GM23338 (cell line): ENCODE data around the gene GET4. TPM values are rescaled to one million over a fixed set of nuclear protein-coding genes. Genes with fewer than 3 reads are reported as not detected.

Source experiments
- ATAC-seq: fragments of 200-7000 bp; cut with Tn5 transposase; 3 replicates; pipeline ENCODE4 v1.9.1; 2020
- DNase-seq: peaks from one replicate; pipeline ENCODE4 v3.0.0-alpha.2; 2015; ENCODE audit warnings: low spot score
- H2AFZ ChIP-seq: fragments of 200-600 bp; sonication (generic); 2 replicates; pipeline ENCODE4 v1.8.0; 2016; ENCODE audit warnings: antibody characterized with exemption, mild to moderate bottlenecking, moderate library complexity
- H3F3A ChIP-seq: fragments of 200-600 bp; sonication (generic); replicated peaks from 2 replicates; pipeline ENCODE4 v1.8.0; 2017; ENCODE audit warnings: antibody characterized with exemption, mixed run types, low read depth
- H3K27ac ChIP-seq: fragments of 200-600 bp; sonication (generic); 2 replicates; pipeline ENCODE4 v1.6.1; 2016; ENCODE audit warnings: low read depth
- H3K27me3 ChIP-seq: fragments of 200-600 bp; sonication (generic); 2 replicates; pipeline ENCODE4 v1.8.0; 2016; ENCODE audit warnings: mild to moderate bottlenecking, mixed run types, moderate library complexity; ENCODE audit not compliant: insufficient read depth
- H3K36me3 ChIP-seq: fragments of 200-600 bp; sonication (generic); 2 replicates; pipeline ENCODE4 v1.8.0; 2016; ENCODE audit warnings: mild to moderate bottlenecking; ENCODE audit not compliant: insufficient read depth
- H3K4me1 ChIP-seq: fragments of 200-600 bp; sonication (generic); 2 replicates; pipeline ENCODE4 v1.8.0; 2016; ENCODE audit warnings: mild to moderate bottlenecking, moderate library complexity; ENCODE audit not compliant: insufficient read depth
- H3K4me2 ChIP-seq: fragments of 200-600 bp; sonication (generic); 2 replicates; pipeline ENCODE4 v1.7.1; 2017; ENCODE audit warnings: mixed run types
- H3K4me3 ChIP-seq: fragments of 200-600 bp; sonication (generic); 2 replicates; pipeline ENCODE4 v1.6.1; 2016; ENCODE audit warnings: mixed run types
- H3K79me2 ChIP-seq: fragments of 200-600 bp; sonication (generic); replicated peaks from 2 replicates; pipeline ENCODE4 v1.8.0; 2017; ENCODE audit warnings: mild to moderate bottlenecking; ENCODE audit not compliant: insufficient read depth
- H3K9me2 ChIP-seq: fragments of 200-600 bp; sonication (generic); 2 replicates; pipeline ENCODE4 v1.8.0; 2017; ENCODE audit not compliant: insufficient read depth
- H4K20me1 ChIP-seq: fragments of 200-600 bp; sonication (generic); replicated peaks from 2 replicates; pipeline ENCODE4 v1.8.0; 2017; ENCODE audit warnings: mild to moderate bottlenecking; ENCODE audit not compliant: insufficient read depth
- H3K27ac Mint-ChIP-seq: 2 replicates; pipeline ENCODE4 v1.8.0; 2020; ENCODE audit warnings: inconsistent platforms, mild to moderate bottlenecking, moderate library complexity, mixed read lengths
- H3K27me3 Mint-ChIP-seq: 3 replicates; pipeline ENCODE4 v1.8.0; 2022; ENCODE audit warnings: low read depth, mild to moderate bottlenecking, moderate library complexity, mixed read lengths, inconsistent platforms; ENCODE audit not compliant: insufficient read depth, poor library complexity
- H3K36me3 Mint-ChIP-seq: 3 replicates; pipeline ENCODE4 v1.8.0; 2021; ENCODE audit warnings: low read depth, mild to moderate bottlenecking, inconsistent platforms, moderate library complexity, mixed read lengths
- H3K4me1 Mint-ChIP-seq: 3 replicates; pipeline ENCODE4 v1.8.0; 2020; ENCODE audit warnings: mild to moderate bottlenecking, inconsistent platforms, mixed read lengths
- H3K4me3 Mint-ChIP-seq: 3 replicates; pipeline ENCODE4 v1.8.0; 2021; ENCODE audit warnings: moderate library complexity, mild to moderate bottlenecking, inconsistent platforms, mixed read lengths
- H3K9me3 Mint-ChIP-seq: 3 replicates; pipeline ENCODE4 v1.8.0; 2020; ENCODE audit warnings: moderate library complexity, mild to moderate bottlenecking, inconsistent platforms, mixed read lengths
- CREB1 ChIP-seq: fragments of 250-450 bp; sonication (Bioruptor Pico); IDR thresholded peaks from 2 replicates; pipeline ENCODE4 v1.5.0; 2020; ENCODE audit warnings: low read depth, mild to moderate bottlenecking, moderate library complexity
- EZH2 ChIP-seq: fragments of 200-600 bp; sonication (generic); IDR thresholded peaks from one replicate; pipeline ENCODE4 v1.8.0; 2017; ENCODE audit warnings: antibody characterized with exemption, mild to moderate bottlenecking, low read depth; ENCODE audit not compliant: unreplicated experiment
- EZH2phosphoT487 ChIP-seq: fragments of 200-600 bp; sonication (generic); IDR thresholded peaks from one replicate; pipeline ENCODE4 v1.8.1; 2018; ENCODE audit warnings: antibody characterized with exemption; ENCODE audit not compliant: unreplicated experiment
- JUNB ChIP-seq: IDR thresholded peaks from one replicate; pipeline ENCODE4 v1.6.1; 2016; ENCODE audit warnings: antibody characterized with exemption; ENCODE audit not compliant: unreplicated experiment
- NANOG ChIP-seq: IDR thresholded peaks from 2 replicates; pipeline ENCODE4 v1.6.1; 2016; ENCODE audit warnings: antibody characterized with exemption, borderline replicate concordance
- POLR2AphosphoS5 ChIP-seq: IDR thresholded peaks from 2 replicates; pipeline ENCODE4 v1.6.1; 2016; ENCODE audit warnings: antibody characterized with exemption, low read depth
- STAT1 ChIP-seq: IDR thresholded peaks from one replicate; pipeline ENCODE4 v1.6.1; 2016; ENCODE audit warnings: antibody characterized with exemption; ENCODE audit not compliant: unreplicated experiment
- ZNF114 ChIP-seq: fragments of 250-450 bp; sonication (Bioruptor Pico); IDR thresholded peaks from 2 replicates; pipeline ENCODE4 v1.5.0; 2020; ENCODE audit warnings: mild to moderate bottlenecking, moderate library complexity
- ZNF331 ChIP-seq: fragments of 250-450 bp; sonication (Bioruptor Pico); IDR thresholded peaks from 2 replicates; pipeline ENCODE4 v1.5.0; 2020; ENCODE audit warnings: low read depth, mild to moderate bottlenecking, moderate library complexity
- polyA plus RNA-seq: library from polyadenylated mRNA; unstranded; fragments of >200 nt; fragmentation: Nextera tagmentation; extraction: Ambion mirVana; gene quantifications from 2 replicates; pipeline ENCODE4 v1.2.1, GENCODE V29; 2016
- total RNA-seq: library from RNA; depleted of rRNA; stranded (reverse); fragments of >200 nt; shearing (Covaris generic); gene quantifications from 2 replicates; pipeline ENCODE4 v1.2.3, GENCODE V29; 2014
- TF ChIP-seq, protein P1 (sequence below): IDR thresholded peaks from 2 replicates; pipeline ENCODE4 v1.6.1; 2016; ENCODE audit warnings: antibody characterized with exemption
- TF ChIP-seq, protein P2 (sequence below): IDR thresholded peaks from one replicate; pipeline ENCODE4 v1.6.1; 2018; ENCODE audit warnings: antibody characterized with exemption; ENCODE audit not compliant: unreplicated experiment
- TF ChIP-seq, protein P3 (sequence below), 2 experiments: fragments of 200-600 bp in 1 of 2; sonication (generic) in 1 of 2; conservative IDR thresholded peaks; 2 replicates each; pipeline versions ENCODE4 v1.5.1 to v1.6.1; 2016 to 2017; ENCODE audit warnings: antibody characterized with exemption in 2 of 2, low read depth in 2 of 2, mild to moderate bottlenecking in 2 of 2, moderate library complexity in 1 of 2

Gene GET4
- total and polyA plus RNA-seq, 2 experiments from 2014 or later: 48.0 to 79.1 TPM

DNA sequence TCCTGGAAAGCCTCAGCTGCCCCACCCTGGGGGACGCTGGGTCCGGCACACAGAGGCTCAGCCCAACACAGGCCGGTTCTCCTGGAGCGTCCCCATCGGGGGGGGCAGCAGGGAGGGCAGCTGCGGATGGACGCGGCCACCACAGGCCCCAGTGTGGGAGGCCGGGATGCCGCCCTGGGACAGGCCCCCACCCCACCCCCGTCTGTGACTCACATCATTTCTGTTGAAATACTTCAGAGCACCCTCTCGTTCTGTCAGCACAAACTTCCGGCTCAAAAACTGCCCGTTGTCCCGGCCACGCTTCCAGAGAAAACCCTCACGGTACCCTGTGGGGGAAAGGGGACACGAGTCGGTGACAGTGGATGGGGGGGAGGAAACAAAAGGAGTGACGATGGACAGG, 28.5 kb downstream of the GET4 start:
- Histone ChIP-seq H3K9me2 (no peaks in the 10 kb centered on the region), H3K4me1 (no peaks in the 10 kb centered on the region), H4K20me1 (no peaks in the 10 kb centered on the region), H3F3A (no peaks in the 10 kb centered on the region), H3K4me3 (no peak overlapping the region), H3K79me2 (no peaks in the 10 kb centered on the region), H3K27ac (no peak overlapping the region), H2AFZ (no peak overlapping the region), H3K36me3 (no peaks in the 10 kb centered on the region), H3K27me3 (peaks cover 8% of the 10 kb centered on the region), H3K4me2 (no peak overlapping the region)
- Mint-ChIP-seq H3K27me3 (peaks cover 12% of the 10 kb centered on the region), H3K4me3 (no peak overlapping the region), H3K36me3 (no peaks in the 10 kb centered on the region), H3K4me1 (no peaks in the 10 kb centered on the region; the same call in 2 of the 3 replicates), H3K9me3 (no peaks in the 10 kb centered on the region), H3K27ac (no peak overlapping the region)
- ATAC-seq (no peak), DNase-seq (no peak)
- TF ChIP-seq, protein P1, sequence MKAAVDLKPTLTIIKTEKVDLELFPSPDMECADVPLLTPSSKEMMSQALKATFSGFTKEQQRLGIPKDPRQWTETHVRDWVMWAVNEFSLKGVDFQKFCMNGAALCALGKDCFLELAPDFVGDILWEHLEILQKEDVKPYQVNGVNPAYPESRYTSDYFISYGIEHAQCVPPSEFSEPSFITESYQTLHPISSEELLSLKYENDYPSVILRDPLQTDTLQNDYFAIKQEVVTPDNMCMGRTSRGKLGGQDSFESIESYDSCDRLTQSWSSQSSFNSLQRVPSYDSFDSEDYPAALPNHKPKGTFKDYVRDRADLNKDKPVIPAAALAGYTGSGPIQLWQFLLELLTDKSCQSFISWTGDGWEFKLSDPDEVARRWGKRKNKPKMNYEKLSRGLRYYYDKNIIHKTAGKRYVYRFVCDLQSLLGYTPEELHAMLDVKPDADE: no peak
- TF ChIP-seq JUNB (no peak), CREB1 (CRISPR knock-in tag) (no peak), EZH2 (no peak), STAT1 (no peak)

DNA sequence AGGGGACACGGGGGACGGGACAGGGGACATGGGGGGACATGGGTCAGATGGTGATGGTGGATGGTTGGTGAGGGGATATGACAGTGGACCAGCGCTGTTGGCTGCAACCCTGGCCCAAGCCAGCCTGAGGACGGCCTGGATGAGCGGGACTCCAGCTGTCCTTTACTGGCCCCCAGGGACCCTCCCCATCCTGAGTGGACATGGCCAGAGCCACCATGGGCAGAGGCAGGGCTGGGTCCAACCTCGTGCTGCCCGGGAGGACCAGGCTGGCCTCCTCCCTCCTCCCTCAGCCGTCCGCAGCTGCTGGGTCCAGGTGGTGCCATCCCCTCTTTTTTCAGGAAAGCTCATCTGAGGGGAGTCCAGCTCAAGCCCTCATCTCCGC, 30.4 kb downstream of the GET4 start:
- no peaks in the 10 kb centered on the region for H3K4me1 ChIP-seq
- no peak overlapping the region for H3K4me3 Mint-ChIP-seq
- H3K27me3 ChIP-seq: peaks cover 8% of the 10 kb centered on the region
- no peaks in the 10 kb centered on the region for H3F3A ChIP-seq
- no peaks in the 10 kb centered on the region for H3K9me2 ChIP-seq
- ATAC-seq: no peak
- no peak overlapping the region for H3K4me2 ChIP-seq
- no peaks in the 10 kb centered on the region for H3K79me2 ChIP-seq
- H4K20me1 ChIP-seq: no peaks in the 10 kb centered on the region
- H3K4me3 ChIP-seq: no peak overlapping the region
- H2AFZ ChIP-seq: no peak overlapping the region
- no peaks in the 10 kb centered on the region for H3K36me3 Mint-ChIP-seq
- peaks cover 12% of the 10 kb centered on the region for H3K27me3 Mint-ChIP-seq
- no peaks in the 10 kb centered on the region for H3K9me3 Mint-ChIP-seq
- peaks cover 4% of the 10 kb centered on the region; the same call in 1 of the 3 replicates for H3K4me1 Mint-ChIP-seq
- no peak overlapping the region for H3K27ac ChIP-seq
- DNase-seq: no peak
- H3K27ac Mint-ChIP-seq: no peak overlapping the region
- no peaks in the 10 kb centered on the region for H3K36me3 ChIP-seq
- TF ChIP-seq POLR2AphosphoS5 (no peak), CREB1 (CRISPR knock-in tag) (no peak), EZH2phosphoT487 (no peak), ZNF114 (CRISPR knock-in tag) (no peak), STAT1 (no peak), ZNF331 (CRISPR knock-in tag) (no peak), JUNB (no peak), NANOG (no peak)
- TF ChIP-seq, protein P2, sequence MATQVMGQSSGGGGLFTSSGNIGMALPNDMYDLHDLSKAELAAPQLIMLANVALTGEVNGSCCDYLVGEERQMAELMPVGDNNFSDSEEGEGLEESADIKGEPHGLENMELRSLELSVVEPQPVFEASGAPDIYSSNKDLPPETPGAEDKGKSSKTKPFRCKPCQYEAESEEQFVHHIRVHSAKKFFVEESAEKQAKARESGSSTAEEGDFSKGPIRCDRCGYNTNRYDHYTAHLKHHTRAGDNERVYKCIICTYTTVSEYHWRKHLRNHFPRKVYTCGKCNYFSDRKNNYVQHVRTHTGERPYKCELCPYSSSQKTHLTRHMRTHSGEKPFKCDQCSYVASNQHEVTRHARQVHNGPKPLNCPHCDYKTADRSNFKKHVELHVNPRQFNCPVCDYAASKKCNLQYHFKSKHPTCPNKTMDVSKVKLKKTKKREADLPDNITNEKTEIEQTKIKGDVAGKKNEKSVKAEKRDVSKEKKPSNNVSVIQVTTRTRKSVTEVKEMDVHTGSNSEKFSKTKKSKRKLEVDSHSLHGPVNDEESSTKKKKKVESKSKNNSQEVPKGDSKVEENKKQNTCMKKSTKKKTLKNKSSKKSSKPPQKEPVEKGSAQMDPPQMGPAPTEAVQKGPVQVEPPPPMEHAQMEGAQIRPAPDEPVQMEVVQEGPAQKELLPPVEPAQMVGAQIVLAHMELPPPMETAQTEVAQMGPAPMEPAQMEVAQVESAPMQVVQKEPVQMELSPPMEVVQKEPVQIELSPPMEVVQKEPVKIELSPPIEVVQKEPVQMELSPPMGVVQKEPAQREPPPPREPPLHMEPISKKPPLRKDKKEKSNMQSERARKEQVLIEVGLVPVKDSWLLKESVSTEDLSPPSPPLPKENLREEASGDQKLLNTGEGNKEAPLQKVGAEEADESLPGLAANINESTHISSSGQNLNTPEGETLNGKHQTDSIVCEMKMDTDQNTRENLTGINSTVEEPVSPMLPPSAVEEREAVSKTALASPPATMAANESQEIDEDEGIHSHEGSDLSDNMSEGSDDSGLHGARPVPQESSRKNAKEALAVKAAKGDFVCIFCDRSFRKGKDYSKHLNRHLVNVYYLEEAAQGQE: no peak
- TF ChIP-seq, protein P3, sequence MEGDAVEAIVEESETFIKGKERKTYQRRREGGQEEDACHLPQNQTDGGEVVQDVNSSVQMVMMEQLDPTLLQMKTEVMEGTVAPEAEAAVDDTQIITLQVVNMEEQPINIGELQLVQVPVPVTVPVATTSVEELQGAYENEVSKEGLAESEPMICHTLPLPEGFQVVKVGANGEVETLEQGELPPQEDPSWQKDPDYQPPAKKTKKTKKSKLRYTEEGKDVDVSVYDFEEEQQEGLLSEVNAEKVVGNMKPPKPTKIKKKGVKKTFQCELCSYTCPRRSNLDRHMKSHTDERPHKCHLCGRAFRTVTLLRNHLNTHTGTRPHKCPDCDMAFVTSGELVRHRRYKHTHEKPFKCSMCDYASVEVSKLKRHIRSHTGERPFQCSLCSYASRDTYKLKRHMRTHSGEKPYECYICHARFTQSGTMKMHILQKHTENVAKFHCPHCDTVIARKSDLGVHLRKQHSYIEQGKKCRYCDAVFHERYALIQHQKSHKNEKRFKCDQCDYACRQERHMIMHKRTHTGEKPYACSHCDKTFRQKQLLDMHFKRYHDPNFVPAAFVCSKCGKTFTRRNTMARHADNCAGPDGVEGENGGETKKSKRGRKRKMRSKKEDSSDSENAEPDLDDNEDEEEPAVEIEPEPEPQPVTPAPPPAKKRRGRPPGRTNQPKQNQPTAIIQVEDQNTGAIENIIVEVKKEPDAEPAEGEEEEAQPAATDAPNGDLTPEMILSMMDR (conservative IDR thresholded peaks at IDR 0.05; ENCODE audit: low read depth in 2 of 2): no peak
